Fibroblast of lung (primary cell): Measurements from ENCODE around the gene SHPK.

Experiments
- EZH2 ChIP-seq: IDR thresholded peaks from 2 replicates; pipeline ENCODE4 v1.5.1; 2012; ENCODE audit warnings: low read length, control low read depth, mild to moderate bottlenecking; ENCODE audit errors: missing control alignments
- TF ChIP-seq, protein P1 (sequence below), 2 donors: IDR thresholded peaks in 1 of 2; conservative IDR thresholded peaks in 1 of 2; 1 replicate in 1 of 2; 2 replicates in 1 of 2; pipeline ENCODE4 v1.5.1; 2011 to 2012; ENCODE audit warnings: low read length in 2 of 2, control low read depth in 1 of 2, inconsistent platforms in 1 of 2, low read depth in 1 of 2, mild to moderate bottlenecking in 1 of 2

DNA sequence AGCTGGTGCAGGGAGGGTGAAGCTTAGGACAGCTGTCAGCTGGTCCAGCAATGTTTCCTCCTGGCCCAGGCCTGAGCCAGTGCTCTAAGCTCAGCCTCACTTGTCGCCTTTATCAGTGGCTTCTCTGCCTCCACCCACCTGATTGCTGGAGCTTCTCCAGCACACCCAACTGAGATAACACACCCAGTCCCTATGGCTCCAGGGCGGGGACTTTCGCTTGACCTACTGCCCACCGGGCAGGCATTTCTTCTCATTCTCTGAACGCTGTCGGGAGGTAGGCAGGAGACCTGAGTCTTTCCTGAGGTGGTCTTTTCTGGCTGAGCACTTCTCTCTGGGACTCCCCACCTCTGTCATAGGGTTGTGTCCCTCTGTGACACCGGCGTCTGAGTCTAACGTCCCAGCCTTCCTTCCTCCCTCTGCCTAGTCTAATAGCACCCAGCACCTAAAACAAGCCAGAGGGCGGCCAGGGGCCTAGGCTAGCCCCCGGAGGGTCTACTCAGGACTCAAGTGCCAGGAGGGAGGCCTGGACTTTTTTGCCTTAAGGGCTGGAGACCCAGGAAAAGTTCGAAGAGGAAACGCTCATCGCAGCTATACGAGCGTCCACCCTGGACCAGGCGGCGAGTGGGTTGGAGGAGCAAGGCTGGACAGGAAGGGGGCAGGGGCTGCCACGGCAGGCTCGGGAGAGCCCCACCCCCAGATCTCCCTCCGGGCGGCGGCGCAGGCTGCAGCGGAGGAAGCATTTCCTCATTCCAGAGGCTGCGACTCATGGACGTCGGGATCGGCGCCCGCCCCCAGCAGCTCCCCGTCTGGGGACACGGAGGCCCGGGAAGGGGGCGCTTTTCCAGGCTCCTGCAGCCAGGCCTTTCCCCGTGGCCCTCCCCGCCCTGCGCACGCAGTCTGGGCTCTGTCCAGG lies 31.6 kb upstream of the SHPK start:
- TF ChIP-seq, protein P1, sequence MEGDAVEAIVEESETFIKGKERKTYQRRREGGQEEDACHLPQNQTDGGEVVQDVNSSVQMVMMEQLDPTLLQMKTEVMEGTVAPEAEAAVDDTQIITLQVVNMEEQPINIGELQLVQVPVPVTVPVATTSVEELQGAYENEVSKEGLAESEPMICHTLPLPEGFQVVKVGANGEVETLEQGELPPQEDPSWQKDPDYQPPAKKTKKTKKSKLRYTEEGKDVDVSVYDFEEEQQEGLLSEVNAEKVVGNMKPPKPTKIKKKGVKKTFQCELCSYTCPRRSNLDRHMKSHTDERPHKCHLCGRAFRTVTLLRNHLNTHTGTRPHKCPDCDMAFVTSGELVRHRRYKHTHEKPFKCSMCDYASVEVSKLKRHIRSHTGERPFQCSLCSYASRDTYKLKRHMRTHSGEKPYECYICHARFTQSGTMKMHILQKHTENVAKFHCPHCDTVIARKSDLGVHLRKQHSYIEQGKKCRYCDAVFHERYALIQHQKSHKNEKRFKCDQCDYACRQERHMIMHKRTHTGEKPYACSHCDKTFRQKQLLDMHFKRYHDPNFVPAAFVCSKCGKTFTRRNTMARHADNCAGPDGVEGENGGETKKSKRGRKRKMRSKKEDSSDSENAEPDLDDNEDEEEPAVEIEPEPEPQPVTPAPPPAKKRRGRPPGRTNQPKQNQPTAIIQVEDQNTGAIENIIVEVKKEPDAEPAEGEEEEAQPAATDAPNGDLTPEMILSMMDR (conservative IDR thresholded peaks at IDR 0.05 in 1 of 2, IDR thresholded peaks at IDR 0.05 in 1 of 2; ENCODE audit: low read depth in 1 of 2, low read length in 2 of 2) = no peak
- TF ChIP-seq EZH2 = no peak
